ENCODE data around the gene CBLN4. TPM values are rescaled to one million over a fixed set of nuclear protein-coding genes. Genes with fewer than 3 reads are reported as not detected.

The CBLN4 gene
- total and polyA plus RNA-seq, 2 of the 8 experiments (the other 6 are each of a cell fraction or from before 2014, with no cell fraction given) = 0.03 to 0.13 TPM

- Histone ChIP-seq H3K9me3 (ENCODE audit: insufficient read depth in 2 of 2, low read depth in 1 of 2, low read length in 1 of 2) (peaks cover 4 to 54% of the 10 kb centered on the region in 2 experiments; a peak in 2 of 4 replicates), H3K79me1 (ENCODE audit: low read depth, low read length) (no peaks in the 10 kb centered on the region), H3K14ac (ENCODE audit: insufficient read length) (no peak overlapping the region), H2BK12ac (ENCODE audit: low read depth, low read length) (no peak overlapping the region), H3K23me2 (ENCODE audit: low read depth, low read length) (no peaks in the 10 kb centered on the region; the same call in 1 of the 2 replicates), H3K56ac (replicated peaks; ENCODE audit: insufficient read length, low read depth, low read length) (no peak overlapping the region), H2BK5ac (ENCODE audit: low read depth, low read length) (no peak overlapping the region), H3K79me2 (ENCODE audit: control insufficient read depth in 1 of 2, insufficient read depth in 2 of 2, low read length in 2 of 2) (no peaks in the 10 kb centered on the region), H2BK15ac (ENCODE audit: low read length) (no peak overlapping the region), H3K4me2 (ENCODE audit: insufficient read depth in 1 of 2, low read depth in 2 of 2, low read length in 2 of 2) (peak overlapping the region; percentile 53 to 76; a peak in 3 of 4 replicates), H3K4me1 (replicated peaks in 1 of 4; ENCODE audit: control insufficient read depth in 3 of 4, insufficient read depth in 4 of 4, low read length in 3 of 4) (peaks cover 0 to 5% (median under 1%) of the 10 kb centered on the region in 4 experiments; a peak in 4 of 7 replicates), H4K20me1 (replicated peaks in 1 of 2; ENCODE audit: control insufficient read depth in 1 of 2, insufficient read depth in 2 of 2, low read length in 2 of 2) (no peaks in the 10 kb centered on the region), H3K23ac (ENCODE audit: insufficient read length) (no peak overlapping the region), H3K27ac (ENCODE audit: low read depth, low read length) (no peak overlapping the region), H2BK120ac (replicated peaks; ENCODE audit: low read depth, low read length) (no peak overlapping the region), H3K4me3 (ENCODE audit: extremely low read depth in 1 of 4, insufficient read depth in 2 of 4, low read depth in 3 of 4, low read length in 4 of 4) (peak overlapping the region in 3 of 4 experiments; percentile 14 to 59 (median 19); a peak in 5 of 8 replicates), H4K5ac (ENCODE audit: insufficient read length, low read depth, low read length) (no peak overlapping the region), H4K91ac (replicated peaks; ENCODE audit: insufficient read length, low read length) (no peak overlapping the region), H2BK20ac (ENCODE audit: low read length) (no peak overlapping the region), H3K18ac (ENCODE audit: extremely low read depth, low read length) (no peak overlapping the region), H3K27me3 (replicated peaks in 1 of 4; ENCODE audit: control insufficient read depth in 3 of 4, extremely low read depth in 1 of 4, insufficient read depth in 3 of 4, low read length in 3 of 4) (peaks cover 24 to 48% (median 47%) of the 10 kb centered on the region in 4 experiments), H2AK5ac (ENCODE audit: low read depth, low read length) (no peak overlapping the region), H4K8ac (ENCODE audit: extremely low read depth, insufficient read depth, low read length) (peak overlapping the region; percentile 65; the same call in 1 of the 2 replicates), H3K4ac (replicated peaks; ENCODE audit: insufficient read length, low read depth, low read length) (no peak overlapping the region), H3K36me3 (ENCODE audit: control insufficient read depth in 2 of 4, insufficient read depth in 4 of 4, low read length in 3 of 4) (no peaks in the 10 kb centered on the region), H3K9ac (replicated peaks in 1 of 4; ENCODE audit: extremely low read depth in 1 of 4, low read depth in 3 of 4, low read length in 3 of 4) (no peak overlapping the region), H2AFZ (ENCODE audit: low read length) (no peak overlapping the region)
- ChIA-PET POLR2A (ENCODE audit: partially characterized antibody) (no interaction called here), CTCF (ENCODE audit: partially characterized antibody) (interaction anchor here (1.1 kb wide), 1 partner anchor 145 kb away, joined by 3 read pairs; no protein-coding TSS in a partner anchor)
- 63% methylated on average over 35 of the region's 38 CpGs; no CpG with 5 or more reads in 1 of the 2 experiments for WGBS, 2 experiments (ENCODE audit: extremely low coverage in 1 of 2, insufficient coverage in 1 of 2, insufficient read length in 1 of 2, insufficient replicate concordance in 2 of 2, low coverage in 1 of 2, low lambda C conversion rate in 2 of 2, missing lambda C conversion rate in 1 of 2)
- FAIRE-seq (no peak), DNase-seq (ENCODE audit: low read depth in 1 of 2, low spot score in 2 of 2) (peak in 1 of 2 experiments; percentile 62)
- TF ChIP-seq SUZ12 (IDR thresholded peaks at IDR 0.05; ENCODE audit: low read length) (peak; percentile 5; the same call in 1 of the 2 replicates), EZH2 (IDR thresholded peaks at IDR 0.05; ENCODE audit: low read depth, low read length, severe bottlenecking) (peak; percentile 22), ZNF274 (IDR thresholded peaks at IDR 0.05; ENCODE audit: borderline replicate concordance, extremely low read depth, low read length) (no peak)
Measured at GRCh38 chr20:56002908-56003800, 2.2 kb downstream of the CBLN4 start.

Measured in H1 (cell line).